Measurements from ENCODE around the gene GRIK4.

Gene GRIK4

GRCh38 chr11:120867531-120867930 is 356.0 kb downstream of the GRIK4 start:
- Histone ChIP-seq H3K27me3 (ENCODE audit: control insufficient read depth, insufficient read depth, low read length) (peaks cover 6% of the 10 kb centered on the region), H3K9ac (ENCODE audit: low read length) (no peak overlapping the region), H3K36me3 (ENCODE audit: control insufficient read depth, insufficient read depth, low read length) (no peaks in the 10 kb centered on the region), H3K9me3 (ENCODE audit: control insufficient read depth, low read length) (no peaks in the 10 kb centered on the region), H3K4me1 (ENCODE audit: control insufficient read depth, insufficient read depth, low read length) (no peaks in the 10 kb centered on the region), H3K4me3 (ENCODE audit: low read length) (no peak overlapping the region)

- H3K4me3 ChIP-seq (ENCODE audit: low read length) = no peak overlapping the region
- no peak overlapping the region for H3K9ac ChIP-seq (ENCODE audit: low read length)
- no peaks in the 10 kb centered on the region for H3K4me1 ChIP-seq (ENCODE audit: control insufficient read depth, insufficient read depth, low read length)
- H3K27me3 ChIP-seq (ENCODE audit: control insufficient read depth, insufficient read depth, low read length) = peaks cover 6% of the 10 kb centered on the region
- no peaks in the 10 kb centered on the region for H3K9me3 ChIP-seq (ENCODE audit: control insufficient read depth, low read length)
- H3K36me3 ChIP-seq (ENCODE audit: control insufficient read depth, insufficient read depth, low read length) = no peaks in the 10 kb centered on the region
Observed at GRCh38 chr11:120867988-120868387, 356.4 kb downstream of the GRIK4 start.

GRCh38 chr11:120869097-120869496 is 357.5 kb downstream of the GRIK4 start:
- Histone ChIP-seq H3K9me3 (ENCODE audit: control insufficient read depth, low read length) (no peaks in the 10 kb centered on the region), H3K36me3 (ENCODE audit: control insufficient read depth, insufficient read depth, low read length) (no peaks in the 10 kb centered on the region), H3K9ac (ENCODE audit: low read length) (no peak overlapping the region), H3K4me3 (ENCODE audit: low read length) (no peak overlapping the region), H3K4me1 (ENCODE audit: control insufficient read depth, insufficient read depth, low read length) (no peaks in the 10 kb centered on the region), H3K27me3 (ENCODE audit: control insufficient read depth, insufficient read depth, low read length) (peaks cover 6% of the 10 kb centered on the region)

DNA sequence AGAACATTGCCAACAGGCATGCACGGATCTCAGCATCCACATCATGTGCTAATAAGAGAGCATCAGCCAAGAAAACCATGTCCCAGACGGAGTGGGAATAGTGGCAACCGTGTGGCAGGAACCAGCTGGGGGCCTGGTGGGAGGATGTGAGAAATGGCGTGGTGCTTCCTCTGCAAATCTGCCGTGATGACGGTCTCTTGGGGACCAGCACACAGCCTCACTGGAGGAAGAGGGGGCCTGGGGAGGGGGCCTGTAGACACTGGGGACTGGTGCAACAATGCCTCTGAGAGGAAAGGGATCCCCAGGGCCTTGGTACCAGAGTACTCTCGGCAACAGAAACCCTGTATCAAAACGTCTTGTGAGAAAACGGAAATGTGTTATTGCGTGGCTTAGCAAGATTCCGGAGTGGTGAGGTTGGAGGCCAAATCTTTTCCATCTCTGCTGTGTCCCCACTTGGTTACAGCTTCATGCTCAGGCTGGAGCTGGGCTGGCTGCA is 358.0 kb downstream of the GRIK4 start:
- H3K4me3 ChIP-seq (ENCODE audit: low read length) = no peak overlapping the region
- peaks cover 6% of the 10 kb centered on the region for H3K27me3 ChIP-seq (ENCODE audit: control insufficient read depth, insufficient read depth, low read length)
- no peak overlapping the region for H3K9ac ChIP-seq (ENCODE audit: low read length)
- H3K9me3 ChIP-seq (ENCODE audit: control insufficient read depth, low read length) = no peaks in the 10 kb centered on the region
- H3K36me3 ChIP-seq (ENCODE audit: control insufficient read depth, insufficient read depth, low read length) = no peaks in the 10 kb centered on the region
- no peaks in the 10 kb centered on the region for H3K4me1 ChIP-seq (ENCODE audit: control insufficient read depth, insufficient read depth, low read length)

GRCh38 chr11:120871194-120871593 is 359.6 kb downstream of the GRIK4 start:
- Histone ChIP-seq H3K4me1 (ENCODE audit: control insufficient read depth, insufficient read depth, low read length) (no peaks in the 10 kb centered on the region), H3K4me3 (ENCODE audit: low read length) (no peak overlapping the region), H3K27me3 (ENCODE audit: control insufficient read depth, insufficient read depth, low read length) (peaks cover 6% of the 10 kb centered on the region), H3K36me3 (ENCODE audit: control insufficient read depth, insufficient read depth, low read length) (no peaks in the 10 kb centered on the region), H3K9me3 (ENCODE audit: control insufficient read depth, low read length) (no peaks in the 10 kb centered on the region), H3K9ac (ENCODE audit: low read length) (no peak overlapping the region)

GRCh38 chr11:120871924-120872323 is 360.4 kb downstream of the GRIK4 start:
- Histone ChIP-seq H3K27me3 (ENCODE audit: control insufficient read depth, insufficient read depth, low read length) (peaks cover 2% of the 10 kb centered on the region), H3K36me3 (ENCODE audit: control insufficient read depth, insufficient read depth, low read length) (no peaks in the 10 kb centered on the region), H3K9ac (ENCODE audit: low read length) (no peak overlapping the region), H3K4me1 (ENCODE audit: control insufficient read depth, insufficient read depth, low read length) (no peaks in the 10 kb centered on the region), H3K4me3 (ENCODE audit: low read length) (no peak overlapping the region), H3K9me3 (ENCODE audit: control insufficient read depth, low read length) (no peaks in the 10 kb centered on the region)

DNA sequence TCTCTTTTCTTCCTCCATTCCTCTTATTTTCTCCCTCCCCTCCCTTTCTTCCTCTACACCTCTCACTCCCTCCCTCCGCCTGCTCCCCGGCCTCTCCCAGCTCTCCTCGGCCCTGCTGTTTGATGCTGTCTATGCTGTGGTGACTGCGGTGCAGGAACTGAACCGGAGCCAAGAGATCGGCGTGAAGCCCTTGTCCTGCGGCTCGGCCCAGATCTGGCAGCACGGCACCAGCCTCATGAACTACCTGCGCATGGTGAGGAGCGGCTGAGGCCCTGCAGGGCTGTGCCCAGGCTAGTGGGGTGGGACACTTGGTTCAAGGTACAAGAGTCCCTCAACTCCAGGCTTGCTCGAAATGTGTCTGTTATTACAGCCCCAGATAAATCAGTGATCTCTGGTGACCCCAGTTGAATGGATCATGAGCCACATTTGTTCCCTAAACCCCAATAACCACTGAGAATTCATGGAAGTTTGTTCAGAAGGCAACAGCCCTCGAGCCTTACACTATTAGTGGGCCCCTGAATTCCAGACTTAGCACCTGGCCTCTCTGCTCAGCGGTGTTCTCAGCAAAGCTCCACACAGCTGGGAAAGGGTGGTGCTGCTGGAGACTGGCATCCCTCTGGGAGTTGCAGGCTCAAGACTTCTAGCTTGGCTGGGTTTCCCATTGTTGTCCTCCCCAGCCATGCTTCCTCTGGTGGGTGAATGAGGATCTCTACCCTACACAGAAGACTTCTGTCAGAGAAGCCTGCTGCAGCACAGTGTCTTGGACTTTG is 362.6 kb downstream of the GRIK4 start:
- Histone ChIP-seq H3K9ac (ENCODE audit: low read length) (no peak overlapping the region), H3K27me3 (ENCODE audit: control insufficient read depth, insufficient read depth, low read length) (no peaks in the 10 kb centered on the region), H3K36me3 (ENCODE audit: control insufficient read depth, insufficient read depth, low read length) (no peaks in the 10 kb centered on the region), H3K4me1 (ENCODE audit: control insufficient read depth, insufficient read depth, low read length) (no peaks in the 10 kb centered on the region), H3K9me3 (ENCODE audit: control insufficient read depth, low read length) (no peaks in the 10 kb centered on the region), H3K4me3 (ENCODE audit: low read length) (no peak overlapping the region)

- Histone ChIP-seq H3K9ac (ENCODE audit: low read length) (no peak overlapping the region), H3K4me1 (ENCODE audit: control insufficient read depth, insufficient read depth, low read length) (no peaks in the 10 kb centered on the region), H3K4me3 (ENCODE audit: low read length) (no peak overlapping the region), H3K27me3 (ENCODE audit: control insufficient read depth, insufficient read depth, low read length) (no peaks in the 10 kb centered on the region), H3K9me3 (ENCODE audit: control insufficient read depth, low read length) (no peaks in the 10 kb centered on the region), H3K36me3 (ENCODE audit: control insufficient read depth, insufficient read depth, low read length) (no peaks in the 10 kb centered on the region)
Observed at GRCh38 chr11:120875986-120876385, 364.4 kb downstream of the GRIK4 start.

GRCh38 chr11:120877746-120878365 is 366.3 kb downstream of the GRIK4 start:
- Histone ChIP-seq H3K36me3 (ENCODE audit: control insufficient read depth, insufficient read depth, low read length) (no peaks in the 10 kb centered on the region), H3K9me3 (ENCODE audit: control insufficient read depth, low read length) (no peaks in the 10 kb centered on the region), H3K4me1 (ENCODE audit: control insufficient read depth, insufficient read depth, low read length) (no peaks in the 10 kb centered on the region), H3K9ac (ENCODE audit: low read length) (no peak overlapping the region), H3K27me3 (ENCODE audit: control insufficient read depth, insufficient read depth, low read length) (peaks cover 3% of the 10 kb centered on the region), H3K4me3 (ENCODE audit: low read length) (no peak overlapping the region)

- no peak overlapping the region for H3K9ac ChIP-seq (ENCODE audit: low read length)
- no peaks in the 10 kb centered on the region for H3K36me3 ChIP-seq (ENCODE audit: control insufficient read depth, insufficient read depth, low read length)
- H3K4me3 ChIP-seq (ENCODE audit: low read length) = no peak overlapping the region
- H3K9me3 ChIP-seq (ENCODE audit: control insufficient read depth, low read length) = no peaks in the 10 kb centered on the region
- peaks cover 3% of the 10 kb centered on the region for H3K27me3 ChIP-seq (ENCODE audit: control insufficient read depth, insufficient read depth, low read length)
- no peaks in the 10 kb centered on the region for H3K4me1 ChIP-seq (ENCODE audit: control insufficient read depth, insufficient read depth, low read length)
Observed at GRCh38 chr11:120878781-120879180, 367.2 kb downstream of the GRIK4 start.

GRCh38 chr11:120880498-120881175 is 369.1 kb downstream of the GRIK4 start:
- H3K36me3 ChIP-seq (ENCODE audit: control insufficient read depth, insufficient read depth, low read length) = no peaks in the 10 kb centered on the region

GRCh38 chr11:120881596-120881995 is 370.0 kb downstream of the GRIK4 start:
- Histone ChIP-seq H3K36me3 (ENCODE audit: control insufficient read depth, insufficient read depth, low read length) (no peaks in the 10 kb centered on the region), H3K27me3 (ENCODE audit: control insufficient read depth, insufficient read depth, low read length) (peaks cover 3% of the 10 kb centered on the region), H3K9me3 (ENCODE audit: control insufficient read depth, low read length) (no peaks in the 10 kb centered on the region), H3K4me3 (ENCODE audit: low read length) (no peak overlapping the region), H3K9ac (ENCODE audit: low read length) (no peak overlapping the region), H3K4me1 (ENCODE audit: control insufficient read depth, insufficient read depth, low read length) (no peaks in the 10 kb centered on the region)

More at GRCh38 chr11:120880498-120881175, 369.1 kb downstream of the GRIK4 start:
- Histone ChIP-seq H3K9ac (ENCODE audit: low read length) (no peak overlapping the region), H3K4me3 (ENCODE audit: low read length) (no peak overlapping the region), H3K4me1 (ENCODE audit: control insufficient read depth, insufficient read depth, low read length) (no peaks in the 10 kb centered on the region), H3K9me3 (ENCODE audit: control insufficient read depth, low read length) (no peaks in the 10 kb centered on the region), H3K27me3 (ENCODE audit: control insufficient read depth, insufficient read depth, low read length) (peaks cover 3% of the 10 kb centered on the region)
